Right kidney (tissue), 1 donor: ENCODE results near the gene FUS.

Experiments
- DNase-seq: peaks from one replicate; pipeline ENCODE4 v3.0.0-alpha.2; 2016

The FUS gene

GRCh38 chr16:31201582-31202413 is 21.9 kb downstream of the FUS start:
- DNase-seq, result peak; percentile 62

DNA sequence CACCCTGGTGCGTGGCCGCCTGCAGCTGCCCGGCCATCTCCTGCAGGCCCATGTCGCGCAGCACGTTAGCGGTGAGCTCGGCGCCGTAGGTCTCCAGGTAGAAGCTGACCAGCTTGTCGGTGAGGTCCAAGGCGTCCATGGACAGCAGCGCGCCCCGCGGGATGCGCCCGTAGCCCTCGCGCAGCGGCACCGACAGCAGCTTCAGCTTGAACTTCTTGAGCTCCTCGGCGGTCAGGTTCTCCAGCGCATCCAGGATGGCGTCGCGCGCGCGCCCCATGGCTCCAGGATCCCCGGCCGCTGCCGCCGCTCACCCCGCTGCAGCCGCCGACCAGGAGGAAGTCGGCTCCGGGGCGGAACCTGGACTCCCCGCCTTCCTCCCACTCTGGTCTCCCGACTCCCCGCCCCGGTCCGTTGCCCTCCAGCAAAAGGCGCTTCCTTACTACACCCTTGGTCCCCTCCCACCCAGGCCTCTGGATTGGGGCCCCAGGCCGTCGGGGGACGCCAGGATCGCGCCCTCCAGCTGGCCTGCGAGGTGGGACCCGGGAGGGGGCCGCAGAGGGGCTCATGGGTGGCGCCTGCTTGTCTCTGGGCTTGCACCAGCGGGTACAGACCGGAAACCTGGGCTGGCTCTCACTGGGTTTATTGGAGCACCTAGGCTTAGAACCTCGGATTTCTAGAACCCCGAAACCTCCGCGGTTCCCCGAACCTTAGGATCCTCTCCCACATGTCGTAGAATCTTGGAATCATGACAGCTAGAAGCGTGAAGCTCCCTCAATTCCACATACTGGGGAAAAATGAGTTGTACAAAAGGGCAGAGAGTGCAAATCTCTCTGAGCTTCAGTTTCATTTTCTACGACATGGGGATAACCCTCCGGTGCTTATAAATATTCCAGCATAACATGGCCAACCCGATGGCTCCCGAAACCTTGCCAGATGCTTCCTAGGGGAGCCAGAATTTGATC is 22.8 kb downstream of the FUS start, which contains the start of gene PYCARD:
Gene PYCARD, minus strand, starts transcription at position 347 of the 962 bp plus-strand sequence. Its CDS starts 70 bp downstream, at position 277.
- peak; percentile 71 for DNase-seq

GRCh38 chr16:31204871-31205666 is 25.1 kb downstream of the FUS start:
- no peak for DNase-seq

DNA sequence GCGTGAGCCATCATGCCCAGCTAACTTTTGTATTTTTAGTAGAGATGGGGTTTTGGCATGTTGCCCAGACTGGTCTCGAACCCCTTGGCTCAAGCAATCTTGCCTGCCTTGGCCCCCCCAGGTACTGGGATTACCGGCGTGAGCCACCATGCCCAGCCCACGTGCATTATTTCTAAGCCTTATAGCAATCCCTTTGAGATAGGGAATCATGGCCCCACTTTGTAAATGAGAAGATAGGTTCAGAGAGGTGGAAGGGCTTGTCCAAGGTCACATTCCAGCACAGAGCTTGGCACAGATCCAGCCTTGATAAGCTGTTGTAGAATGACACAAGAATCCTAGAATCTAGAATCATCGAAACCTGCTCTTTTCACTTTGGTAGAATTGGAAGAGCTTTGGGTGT is 26.8 kb downstream of the FUS start:
- no peak for DNase-seq

GRCh38 chr16:31213342-31213741 is 33.4 kb downstream of the FUS start:
- no peak for DNase-seq

GRCh38 chr16:31213877-31214707 is 34.2 kb downstream of the FUS start, which contains the start of gene TRIM72:
Gene TRIM72 (plus strand): TSS chr16:31214119. CDS start chr16:31214739, 620 bp downstream.
- no peak for DNase-seq

- peak; percentile 66 for DNase-seq
Measured at GRCh38 chr16:31214708-31215286, 34.9 kb downstream of the FUS start.

DNA sequence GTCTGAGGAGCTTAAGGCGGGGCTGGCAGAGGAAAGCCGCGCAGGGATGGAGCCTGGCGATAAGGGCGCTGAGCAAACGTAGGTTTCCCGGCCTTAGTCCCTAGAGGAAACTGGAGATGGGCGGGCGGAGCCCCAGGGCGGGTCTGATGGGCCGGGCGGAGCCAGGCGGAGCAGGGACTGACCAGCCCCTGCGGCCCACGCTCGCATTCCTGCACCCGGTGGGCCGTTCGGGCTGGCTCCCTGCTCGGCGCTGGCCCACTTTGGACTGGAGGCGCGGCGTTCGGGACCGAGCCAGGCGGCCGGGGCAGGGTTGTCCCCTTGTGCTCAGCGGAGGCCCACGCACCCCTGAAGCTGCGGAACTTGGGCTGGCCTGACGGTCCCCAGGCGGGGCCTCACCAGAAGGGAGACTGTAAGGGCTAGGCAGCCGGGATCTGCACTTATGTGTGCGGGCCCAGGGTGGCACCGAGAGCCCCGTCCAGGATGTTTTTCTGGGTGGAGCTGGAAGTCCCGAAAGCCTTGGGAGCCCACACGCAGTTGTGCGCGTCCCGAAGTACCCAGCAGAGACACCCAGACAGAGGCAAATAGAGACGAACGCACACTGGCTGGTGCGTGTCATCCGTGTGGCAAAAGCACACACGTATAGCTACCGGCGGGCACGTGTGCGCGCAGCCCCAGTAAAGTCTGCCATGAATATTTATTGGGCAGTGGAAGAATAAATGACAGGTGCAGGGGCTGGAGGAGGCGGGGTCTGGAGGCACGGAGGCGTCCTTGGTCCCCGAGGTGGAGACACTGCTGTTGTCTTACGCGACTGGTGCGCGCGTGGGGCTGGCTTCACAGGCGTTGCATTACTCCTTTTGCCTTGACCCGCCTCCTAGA is 35.6 kb downstream of the FUS start:
- no peak for DNase-seq

GRCh38 chr16:31216422-31217135 is 36.6 kb downstream of the FUS start, which contains the start of gene PYDC1:
Gene PYDC1 (minus strand): TSS chr16:31217135. CDS start chr16:31217028, 107 bp downstream.
- peak; percentile 47 for DNase-seq

- DNase-seq, result no peak
Measured at GRCh38 chr16:31217136-31217530, 37.2 kb downstream of the FUS start.

DNA sequence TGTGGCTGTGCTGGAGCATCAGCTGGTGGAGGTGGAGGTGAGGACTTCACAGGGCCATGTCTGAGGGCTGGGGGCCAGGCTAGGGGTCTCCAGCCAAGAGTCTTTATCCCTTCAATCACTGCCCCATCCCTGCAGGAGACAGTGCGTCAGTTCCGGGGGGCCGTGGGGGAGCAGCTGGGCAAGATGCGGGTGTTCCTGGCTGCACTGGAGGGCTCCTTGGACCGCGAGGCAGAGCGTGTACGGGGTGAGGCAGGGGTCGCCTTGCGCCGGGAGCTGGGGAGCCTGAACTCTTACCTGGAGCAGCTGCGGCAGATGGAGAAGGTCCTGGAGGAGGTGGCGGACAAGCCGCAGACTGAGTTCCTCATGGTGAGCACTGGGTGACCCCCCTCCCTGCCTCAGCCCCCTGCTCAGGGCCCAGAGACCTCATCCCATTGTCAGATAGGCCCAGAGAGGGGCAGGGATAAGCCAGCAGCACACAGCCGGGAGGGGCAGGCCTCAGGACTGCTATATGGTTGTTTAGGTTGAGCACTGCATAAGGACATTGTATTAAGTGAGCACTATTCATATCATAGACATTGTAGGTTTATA is 39.3 kb downstream of the FUS start:
- DNase-seq, result no peak

DNA sequence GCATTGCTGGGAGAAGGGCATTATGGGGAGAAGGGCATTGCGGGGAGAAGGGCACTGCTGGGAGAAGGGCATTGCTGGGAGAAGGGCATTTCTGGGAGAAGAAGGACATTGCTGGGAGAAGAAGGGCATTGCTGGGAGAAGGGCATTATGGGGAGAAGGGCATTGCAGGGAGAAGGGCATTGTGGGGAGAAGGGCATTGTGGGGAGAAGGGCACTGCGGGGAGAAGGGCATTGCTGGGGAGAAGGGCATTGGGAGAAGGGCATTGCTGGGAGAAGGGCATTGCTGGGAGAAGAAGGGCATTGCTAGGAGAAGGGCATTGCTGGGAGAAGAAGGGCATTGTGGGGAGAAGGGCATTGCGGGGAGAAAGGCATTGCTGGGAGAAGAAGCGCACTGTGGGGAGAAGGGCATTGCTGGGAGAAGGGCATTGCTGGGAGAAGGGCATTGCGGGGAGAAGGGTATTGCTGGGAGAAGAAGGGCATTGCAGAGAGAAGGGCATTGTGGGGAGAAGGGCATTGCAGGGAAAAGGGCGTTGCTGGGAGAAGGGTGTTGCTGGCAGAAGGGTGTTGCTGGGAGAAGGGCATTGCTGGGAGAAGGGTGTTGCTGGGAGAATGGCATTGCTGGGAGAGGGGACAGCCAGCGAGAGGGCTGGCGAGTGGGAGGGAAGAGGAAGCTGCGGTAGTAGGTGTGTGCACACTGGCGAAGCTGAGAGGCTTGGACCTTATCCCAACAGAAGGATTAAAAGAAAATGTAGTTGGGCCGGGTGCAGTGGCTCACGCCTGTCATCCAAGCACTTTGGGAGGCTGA is 41.6 kb downstream of the FUS start:
- no peak for DNase-seq

DNA sequence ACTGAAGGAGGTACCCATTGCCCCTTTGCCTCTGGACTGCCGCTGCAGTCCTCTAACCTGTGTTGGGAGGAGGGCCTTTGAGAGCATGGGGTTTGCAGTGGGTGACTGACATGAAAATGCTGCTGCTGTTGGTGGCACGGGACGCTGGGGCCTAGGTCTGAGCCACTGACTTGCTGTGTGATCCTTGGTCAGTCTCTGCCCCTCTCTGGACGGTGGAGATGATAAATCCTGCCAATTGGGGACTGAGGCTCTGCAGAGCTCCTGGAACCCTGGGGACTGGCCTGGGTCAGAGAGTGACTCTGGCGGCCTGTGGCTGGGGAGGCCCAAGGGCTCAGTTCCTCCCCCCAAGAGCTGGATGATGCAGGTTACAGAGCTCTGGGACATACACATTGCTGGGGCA is 43.1 kb downstream of the FUS start:
- DNase-seq, result no peak

- no peak for DNase-seq
Measured at GRCh38 chr16:31224092-31224955, 44.4 kb downstream of the FUS start.

DNA sequence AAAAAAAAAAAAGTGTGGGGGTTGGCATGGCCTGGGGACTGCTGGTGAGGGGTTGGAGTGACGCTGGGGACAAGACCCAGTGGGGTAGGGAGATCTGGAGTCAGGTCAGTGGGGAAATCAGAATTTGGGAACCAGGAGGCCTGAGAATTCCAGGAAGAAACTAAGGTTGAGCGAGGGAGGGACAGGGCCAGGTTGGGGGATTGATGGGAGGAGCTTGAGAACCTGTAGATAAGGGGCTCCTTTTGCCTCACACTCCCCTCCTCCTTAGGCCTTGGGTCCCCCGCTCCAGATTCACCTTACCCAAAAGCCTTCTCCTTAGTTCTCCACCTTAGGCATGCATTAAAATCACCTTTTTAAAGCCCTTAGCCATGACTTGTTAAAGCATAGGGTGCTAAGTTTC is 45.3 kb downstream of the FUS start:
- DNase-seq, result no peak

- DNase-seq, result no peak
Measured at GRCh38 chr16:31228206-31228605, 48.3 kb downstream of the FUS start.

- no peak for DNase-seq
Measured at GRCh38 chr16:31229501-31229900, 49.6 kb downstream of the FUS start.
